ENCODE measurements around the gene SAMD4A.

The SAMD4A gene

DNA sequence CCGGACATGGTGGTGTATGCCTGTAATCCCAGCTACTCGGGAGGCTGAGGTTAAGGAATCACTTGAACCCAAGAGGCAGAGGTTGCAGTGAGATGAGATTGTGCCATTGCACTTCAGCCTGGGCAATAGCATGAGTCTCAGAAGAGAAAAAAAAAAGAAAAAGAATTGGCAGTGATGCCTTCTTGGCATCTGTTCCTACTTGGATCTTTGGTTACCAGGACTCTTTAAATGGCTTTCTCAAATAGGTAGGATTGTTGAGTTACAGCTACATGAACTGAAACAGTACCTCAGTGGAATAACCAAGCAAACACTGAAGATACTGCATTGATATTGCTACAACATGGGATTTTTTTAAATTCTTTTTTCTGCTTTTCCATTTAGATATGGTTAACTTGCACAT, 136.8 kb downstream of the SAMD4A start:
- no peak for DNase-seq (ENCODE audit: low read depth in 2 of 2)

DNA sequence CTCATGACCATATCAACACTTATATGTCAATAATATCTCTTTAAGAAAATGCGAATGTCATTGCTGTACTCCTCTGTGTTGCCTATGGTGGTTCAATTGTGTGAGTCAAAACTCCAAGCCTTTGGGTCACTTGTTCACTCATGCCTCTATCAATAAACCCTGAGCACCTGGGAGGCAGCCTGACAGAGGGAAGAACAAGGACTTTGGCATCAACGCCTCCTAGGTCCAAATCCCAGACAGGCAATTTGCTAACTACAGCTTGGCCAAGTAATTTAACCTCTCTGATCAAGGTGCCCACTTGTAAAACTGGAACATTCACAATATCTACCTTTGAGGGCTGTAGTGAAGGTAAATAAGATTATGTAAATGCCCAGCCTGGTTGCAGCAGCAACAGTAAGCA, 137.8 kb downstream of the SAMD4A start:
- DNase-seq (ENCODE audit: low read depth in 2 of 2) = no peak

DNA sequence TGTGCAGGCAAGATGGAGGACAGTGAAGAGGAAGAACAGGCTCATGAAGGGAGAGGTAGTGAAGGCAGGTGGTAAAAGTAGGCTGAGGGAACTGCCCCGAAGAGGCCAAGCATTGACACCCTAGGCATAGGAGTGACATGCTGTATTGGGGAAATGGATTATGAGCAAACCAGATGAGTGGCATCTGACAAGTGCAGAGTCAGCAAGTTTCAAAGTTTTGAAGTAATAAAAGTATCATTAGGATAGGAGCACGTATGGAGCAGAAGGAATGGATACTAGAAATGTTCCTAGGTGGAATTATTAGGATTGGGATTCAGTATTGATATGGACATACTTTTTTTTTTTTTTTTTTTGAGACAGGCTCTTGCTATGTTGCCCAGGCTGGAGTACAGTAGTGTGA, 139.8 kb downstream of the SAMD4A start:
- no peak for DNase-seq (ENCODE audit: low read depth in 2 of 2)

DNA sequence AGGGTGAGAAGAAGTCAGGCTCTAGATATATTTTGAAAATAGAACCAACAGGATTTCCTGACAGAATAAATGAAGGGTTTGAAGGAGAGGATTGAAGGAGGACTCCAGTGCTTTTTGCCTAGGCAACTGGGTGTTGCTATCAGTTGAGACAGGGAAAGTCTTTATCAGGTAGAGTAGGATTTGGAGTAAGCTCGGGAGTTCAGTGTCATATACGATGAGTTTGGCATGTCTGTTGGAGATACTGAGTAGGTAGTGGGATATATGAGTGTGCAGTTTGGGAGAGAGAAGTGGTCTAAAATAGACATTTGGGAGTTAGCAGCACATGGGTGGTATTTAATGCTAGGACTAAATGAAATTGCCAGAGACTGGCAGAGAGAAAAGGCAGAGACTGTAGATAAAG, 141.2 kb downstream of the SAMD4A start:
- DNase-seq (ENCODE audit: low read depth in 2 of 2) = no peak

DNA sequence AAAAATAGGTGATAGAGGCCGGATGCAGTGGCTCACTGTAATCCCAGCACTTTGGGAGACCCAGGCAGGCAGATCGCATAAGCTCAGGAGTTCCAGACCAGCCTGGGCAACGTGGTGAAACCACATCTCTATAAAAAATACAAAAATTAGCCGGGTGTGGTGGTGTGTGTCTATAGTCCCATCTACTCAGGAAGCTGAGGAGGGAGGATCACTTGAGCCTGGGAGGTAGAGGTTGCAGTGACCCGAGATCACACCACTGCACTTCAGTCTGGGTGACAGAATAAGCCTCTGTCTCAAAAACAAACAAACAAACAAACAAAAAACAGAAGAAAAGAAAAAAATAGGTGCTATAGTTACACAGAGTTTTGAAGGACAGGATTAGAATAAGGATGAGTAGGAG, 142.1 kb downstream of the SAMD4A start:
- no peak for DNase-seq (ENCODE audit: low read depth in 2 of 2)

DNA sequence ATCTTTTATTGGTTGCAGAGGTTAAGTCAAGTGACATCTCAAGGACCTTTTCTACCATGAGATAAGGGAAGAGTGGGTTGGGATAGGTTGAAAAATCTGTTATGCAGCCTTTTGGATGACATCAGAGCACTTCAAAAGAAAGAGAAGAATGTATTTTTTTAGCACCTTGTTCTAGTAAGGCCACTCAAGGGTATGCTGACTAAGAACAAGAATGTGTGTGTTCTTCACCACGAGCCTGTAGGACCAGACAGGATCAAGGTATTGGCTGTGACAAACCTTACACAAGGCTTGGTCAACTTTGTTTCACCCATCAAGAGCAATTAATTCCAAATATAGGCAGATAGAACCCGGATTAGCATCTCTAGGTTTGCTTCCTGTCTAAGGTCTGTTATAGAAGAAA, 142.5 kb downstream of the SAMD4A start:
- DNase-seq (ENCODE audit: low read depth in 2 of 2) = no peak

DNA sequence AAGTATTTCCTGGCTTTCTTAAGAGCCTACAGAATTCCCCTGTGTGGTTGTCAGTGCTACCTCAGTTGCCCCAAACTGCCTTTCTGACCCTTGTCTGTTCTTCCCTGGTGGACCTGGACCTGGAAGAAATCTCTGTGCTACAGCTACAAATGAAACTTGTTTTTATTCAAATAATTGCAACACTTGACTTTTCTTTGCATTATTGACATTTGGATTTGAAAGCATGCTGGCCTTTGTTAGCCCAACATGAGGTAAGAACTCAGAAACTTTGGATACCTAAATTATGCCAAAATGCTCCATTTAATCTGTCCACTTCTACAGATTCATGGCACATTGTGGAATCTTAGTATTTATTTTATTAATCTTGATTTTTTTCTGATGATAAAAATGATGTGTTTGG, 142.9 kb downstream of the SAMD4A start:
- no peak for DNase-seq (ENCODE audit: low read depth in 2 of 2)

DNA sequence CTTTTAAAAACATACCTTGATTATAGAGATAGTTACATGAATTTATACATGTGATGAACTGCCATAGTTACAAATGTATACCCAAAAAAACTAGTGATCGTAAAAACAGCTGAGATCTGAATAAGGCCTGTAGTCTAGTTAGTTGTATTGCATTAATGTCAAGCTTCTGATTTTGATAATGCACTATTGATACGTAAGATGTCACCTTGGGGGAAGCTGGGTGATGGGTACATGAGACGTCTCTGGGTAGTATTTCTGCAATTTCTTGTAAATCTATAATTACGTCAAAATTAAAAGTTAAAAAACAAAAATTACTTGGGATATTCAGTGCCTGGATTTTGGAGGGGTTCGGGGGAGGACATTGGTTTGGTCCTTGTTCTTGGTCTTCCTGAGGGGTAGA, 144.4 kb downstream of the SAMD4A start:
- no peak for DNase-seq (ENCODE audit: low read depth in 2 of 2)

DNA sequence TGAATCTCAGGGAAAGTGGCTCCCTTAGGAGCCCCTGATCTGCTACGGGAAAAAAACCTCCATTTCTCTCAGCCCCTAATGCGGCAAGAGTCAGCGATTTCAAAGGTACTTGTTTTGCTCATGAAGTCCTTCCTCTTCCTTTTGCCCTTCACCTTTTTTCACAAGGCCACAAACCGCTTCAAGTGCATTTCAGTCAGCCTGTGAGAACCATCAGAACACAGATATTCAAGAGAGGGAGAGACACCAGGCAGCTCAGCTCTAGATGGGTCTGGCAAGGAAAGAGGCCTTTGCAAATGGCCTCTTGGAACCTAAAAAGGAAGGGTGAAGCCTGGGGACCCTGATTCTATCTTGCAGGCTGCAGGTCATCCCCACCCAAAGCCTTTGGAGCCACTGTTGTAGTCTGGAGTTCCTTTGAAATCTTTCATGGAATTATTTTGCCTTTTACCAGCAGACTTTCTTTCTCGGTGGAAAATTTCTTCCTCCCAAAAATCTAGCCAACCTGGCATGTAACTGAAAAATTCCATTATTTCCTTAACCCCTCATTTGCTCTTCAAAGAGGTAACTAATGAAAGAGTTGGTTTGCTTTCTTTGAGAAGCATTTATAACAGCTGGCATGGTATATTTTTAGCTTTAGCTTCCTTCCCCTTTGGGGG, 145.0 kb downstream of the SAMD4A start:
- DNase-seq (ENCODE audit: low read depth in 2 of 2) = no peak

DNA sequence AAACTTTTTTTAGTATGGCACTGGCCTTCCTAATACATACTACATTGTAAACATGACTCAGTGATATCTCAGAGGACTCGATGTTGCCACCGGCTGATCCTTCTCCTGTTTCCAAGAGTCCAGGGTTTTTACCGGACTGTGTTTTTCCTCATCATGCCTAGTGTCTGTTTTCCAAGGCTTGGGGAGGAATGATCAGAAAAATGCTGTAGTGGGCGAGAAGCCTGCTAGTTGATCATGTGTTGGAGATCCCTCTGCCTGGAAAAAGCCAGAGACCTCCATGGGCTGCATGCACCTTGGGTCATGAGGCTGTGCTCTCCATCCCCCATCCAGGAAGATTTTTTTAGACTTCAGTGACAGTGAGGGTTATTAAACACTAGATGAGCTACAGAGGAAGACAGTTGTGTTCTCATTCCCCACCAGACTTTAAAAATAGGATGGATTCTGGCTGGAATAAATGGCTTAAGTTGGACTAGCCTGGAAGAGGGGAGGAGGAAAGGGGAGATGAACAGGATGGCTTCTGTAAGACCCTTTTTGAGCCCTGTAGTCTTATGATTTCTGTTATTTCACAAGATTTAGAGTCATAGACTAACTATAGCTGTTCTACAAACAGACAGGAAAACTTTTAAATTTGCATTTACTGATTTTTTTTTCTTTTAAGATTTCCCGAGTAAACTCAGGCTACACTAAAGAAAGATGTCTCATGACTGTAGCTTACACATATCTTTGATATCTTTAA, 145.7 kb downstream of the SAMD4A start:
- no peak for DNase-seq (ENCODE audit: low read depth in 2 of 2)

DNA sequence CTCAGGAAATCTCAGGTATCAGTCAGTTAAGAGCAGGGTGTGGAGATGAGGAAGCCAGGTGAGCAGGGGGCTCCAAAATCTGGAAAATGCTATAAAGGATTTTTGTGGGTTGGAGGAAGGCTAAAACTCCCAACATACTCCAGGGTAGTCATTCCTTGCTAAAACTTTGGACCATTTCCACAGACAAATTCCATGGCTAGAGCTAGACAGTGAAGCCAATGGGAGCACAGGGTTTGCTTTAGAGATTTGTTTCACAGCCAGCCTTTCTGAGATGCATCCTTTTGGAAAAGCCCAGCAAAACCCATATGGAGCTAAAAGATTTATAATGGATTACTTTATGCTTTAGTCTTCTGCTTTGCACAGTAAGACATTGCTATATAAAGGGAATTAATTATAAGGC, 146.5 kb downstream of the SAMD4A start:
- no peak for DNase-seq (ENCODE audit: low read depth in 2 of 2)

DNA sequence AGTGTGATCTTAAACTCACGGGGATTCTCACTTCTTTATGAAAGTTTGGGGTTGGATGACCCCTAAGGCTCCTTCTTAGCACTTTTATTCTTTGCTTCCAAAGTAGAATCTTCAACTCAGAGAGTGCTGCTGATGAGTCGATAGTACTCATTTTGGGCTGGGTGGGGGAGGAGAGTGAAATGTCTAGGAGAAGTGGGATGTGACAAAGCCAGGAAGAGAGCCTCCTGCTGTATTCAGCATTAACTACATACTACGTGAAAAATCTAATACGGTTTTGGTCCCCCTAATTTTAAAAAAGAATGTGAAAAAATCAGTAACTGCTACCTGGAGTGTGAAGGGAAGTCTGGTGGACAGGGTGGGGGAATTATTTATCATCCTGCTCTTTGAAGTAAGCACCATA, 148.3 kb downstream of the SAMD4A start:
- DNase-seq (ENCODE audit: low read depth in 2 of 2) = no peak

DNA sequence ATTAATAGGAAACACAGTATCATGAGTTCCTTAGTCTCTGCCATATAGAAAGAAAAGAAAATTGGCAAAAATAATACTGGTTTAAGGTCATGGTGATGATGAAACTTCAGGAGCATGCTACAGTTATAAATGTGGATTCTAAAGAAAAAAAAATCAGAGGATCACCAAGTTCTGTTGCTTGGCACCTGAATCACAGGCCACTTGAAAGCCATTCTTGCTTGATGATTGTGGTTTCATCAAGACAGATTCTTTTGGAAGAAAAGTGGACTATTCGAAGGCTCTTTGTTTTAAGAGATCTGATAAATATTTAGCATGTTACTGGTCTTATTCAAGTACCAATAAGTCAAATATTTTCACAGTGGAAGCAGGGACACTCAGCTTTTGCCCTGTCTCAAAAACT, 148.9 kb downstream of the SAMD4A start:
- no peak for DNase-seq (ENCODE audit: low read depth in 2 of 2)

DNA sequence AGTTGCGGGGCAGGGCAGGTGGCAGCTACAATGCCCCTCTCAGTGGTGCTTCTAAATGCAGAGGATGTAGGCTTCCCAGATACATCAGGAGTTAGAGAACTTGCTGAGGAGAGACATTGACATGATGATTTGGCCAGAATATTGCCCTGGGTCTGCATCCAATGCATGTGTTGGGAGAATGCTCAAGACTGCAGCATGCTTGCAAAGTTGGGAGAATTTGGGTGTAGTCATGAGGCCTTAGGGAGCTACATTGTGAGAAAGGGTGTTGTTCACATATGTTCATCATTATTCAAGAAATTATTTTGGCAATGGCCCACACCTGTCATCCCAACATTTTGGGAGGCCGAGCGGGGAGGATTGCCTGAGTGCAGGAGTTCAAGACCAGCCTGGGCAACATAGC, 149.9 kb downstream of the SAMD4A start:
- DNase-seq (ENCODE audit: low read depth in 2 of 2) = no peak

DNA sequence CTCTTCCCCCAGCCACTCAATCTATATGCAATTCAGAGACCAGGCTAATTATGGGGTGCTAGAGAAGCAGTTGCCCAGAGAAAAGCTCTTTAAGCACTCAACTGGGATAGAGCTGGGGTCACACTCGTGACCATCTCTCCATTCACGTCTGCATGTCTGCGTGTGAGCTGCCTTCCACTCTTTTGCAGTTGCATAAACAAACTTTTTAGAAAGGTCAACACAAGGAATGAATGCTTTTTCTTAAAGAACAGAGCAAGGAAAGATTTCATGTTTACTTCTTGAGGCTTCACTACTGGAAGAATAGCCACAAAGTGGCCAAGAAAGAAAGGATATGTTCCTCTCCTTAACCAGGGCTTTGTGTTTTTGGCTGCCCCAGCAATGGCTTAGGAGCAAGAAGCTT, 151.1 kb downstream of the SAMD4A start:
- no peak for DNase-seq (ENCODE audit: low read depth in 2 of 2)

DNA sequence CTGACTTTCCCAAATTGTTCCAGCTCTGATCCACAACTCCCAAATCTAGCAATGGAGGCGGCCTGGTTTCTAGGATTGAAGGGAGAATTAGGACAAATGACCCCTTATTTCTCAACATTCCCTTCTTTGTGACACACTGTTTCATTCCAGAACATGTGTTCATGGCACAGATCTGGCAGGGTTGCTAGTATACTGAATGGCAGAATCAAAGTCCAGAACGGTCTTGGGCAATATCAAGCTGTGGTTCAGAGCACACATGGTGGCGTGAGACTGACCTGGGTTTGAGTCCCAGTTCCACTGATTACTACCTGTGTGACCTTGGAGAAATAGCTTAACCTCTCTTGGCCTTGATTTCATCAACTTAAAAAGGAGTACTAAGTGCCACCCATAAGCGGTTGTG, 152.5 kb downstream of the SAMD4A start:
- DNase-seq (ENCODE audit: low read depth in 2 of 2) = no peak

DNA sequence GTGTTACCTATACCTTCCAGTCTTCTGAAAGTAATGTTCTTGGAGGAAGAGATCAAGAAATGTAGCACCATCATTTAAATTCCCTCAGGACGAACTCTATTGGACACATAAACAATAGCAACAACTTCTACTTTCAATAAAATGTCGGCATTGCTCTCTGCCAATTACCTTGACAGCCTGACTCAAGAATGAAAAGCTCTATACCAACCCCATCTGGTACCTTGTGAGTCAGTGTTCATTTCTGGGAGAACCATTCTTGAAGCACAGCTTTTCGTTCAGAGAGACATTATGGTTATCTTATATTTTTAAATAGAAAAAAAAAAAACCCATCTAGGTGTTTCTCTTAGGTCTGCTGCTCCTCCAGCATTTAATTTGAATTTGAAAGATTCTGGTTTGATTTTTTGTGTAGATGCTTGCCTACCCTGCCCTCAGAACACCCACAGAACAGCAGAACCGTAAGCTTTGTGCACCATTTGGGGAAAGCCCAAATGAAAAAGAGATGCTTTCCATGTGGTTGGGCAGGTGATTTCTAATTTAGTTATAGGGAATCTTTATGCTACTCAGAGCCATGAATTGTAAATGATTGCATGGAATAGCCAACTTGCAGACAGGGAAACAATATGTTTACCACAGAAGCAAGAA, 156.0 kb downstream of the SAMD4A start:
- no peak for DNase-seq (ENCODE audit: low read depth in 2 of 2)

DNA sequence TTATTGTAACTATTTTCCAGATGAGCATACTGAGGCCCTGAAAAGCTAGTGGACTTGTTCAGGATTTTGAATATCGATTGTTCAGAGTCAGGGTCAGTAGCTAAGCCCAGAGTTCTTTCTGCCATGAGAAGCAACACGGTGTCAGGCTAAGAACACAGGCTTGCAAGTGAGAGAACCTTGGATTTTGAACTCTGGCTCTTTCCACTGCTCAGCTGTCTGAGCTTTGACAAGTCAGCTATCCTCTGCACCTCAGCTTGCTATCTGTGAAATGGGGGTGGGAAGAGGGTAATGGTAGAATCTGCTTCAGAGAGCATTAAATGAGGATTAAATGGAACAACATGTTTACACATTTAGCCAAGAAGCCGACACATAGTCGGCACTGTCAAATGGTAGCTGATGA, 157.2 kb downstream of the SAMD4A start:
- DNase-seq (ENCODE audit: low read depth in 2 of 2) = no peak

DNA sequence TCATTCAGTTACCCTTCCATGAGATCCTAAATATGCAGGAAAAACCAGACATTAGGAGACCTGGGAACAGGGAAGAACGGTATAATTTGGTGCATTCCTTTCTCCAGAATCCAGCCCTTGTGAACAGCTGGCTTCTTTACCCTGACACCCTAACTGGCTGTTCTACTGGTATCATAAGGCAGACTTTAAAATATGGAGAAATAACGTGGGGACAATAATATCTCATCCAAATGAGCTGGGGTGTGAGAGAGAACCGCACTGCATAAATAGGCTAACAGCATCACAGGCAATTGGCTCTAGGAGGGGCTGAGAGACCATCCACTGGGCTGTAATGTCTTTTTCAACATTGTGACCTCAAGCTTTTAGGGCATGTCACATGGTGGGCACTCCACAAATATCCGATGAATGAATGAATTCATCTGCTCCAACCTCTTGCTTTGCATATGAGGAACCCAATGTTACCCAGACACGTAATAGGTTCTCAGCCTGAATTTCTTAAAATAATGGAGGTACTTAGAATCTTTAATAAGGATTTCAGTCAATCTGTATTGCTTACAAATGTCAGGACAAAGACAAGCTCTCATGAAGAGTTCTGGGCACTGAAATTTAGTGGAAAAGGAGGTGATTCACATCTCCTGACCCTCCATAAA, 157.9 kb downstream of the SAMD4A start:
- no peak for DNase-seq (ENCODE audit: low read depth in 2 of 2)

DNA sequence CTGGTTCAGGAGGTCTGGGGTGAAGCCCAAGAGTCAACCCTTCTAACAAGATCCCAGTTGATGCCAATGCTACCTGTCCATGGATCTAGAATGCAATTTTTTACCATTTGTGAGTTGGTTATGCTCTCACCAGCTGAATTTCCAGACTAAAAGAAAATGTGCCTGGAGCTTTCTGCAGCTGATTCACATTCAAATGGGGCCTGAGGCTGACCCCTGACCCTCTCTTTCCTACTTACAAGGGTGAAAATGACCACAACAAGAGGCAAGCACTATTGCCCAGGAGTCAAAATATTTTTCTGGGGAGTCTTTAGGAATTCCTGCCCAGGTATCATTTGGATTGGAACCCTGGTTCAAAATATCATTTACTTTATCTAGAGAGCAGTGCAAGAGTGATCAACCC, 159.1 kb downstream of the SAMD4A start:
- DNase-seq (ENCODE audit: low read depth in 2 of 2) = no peak

DNA sequence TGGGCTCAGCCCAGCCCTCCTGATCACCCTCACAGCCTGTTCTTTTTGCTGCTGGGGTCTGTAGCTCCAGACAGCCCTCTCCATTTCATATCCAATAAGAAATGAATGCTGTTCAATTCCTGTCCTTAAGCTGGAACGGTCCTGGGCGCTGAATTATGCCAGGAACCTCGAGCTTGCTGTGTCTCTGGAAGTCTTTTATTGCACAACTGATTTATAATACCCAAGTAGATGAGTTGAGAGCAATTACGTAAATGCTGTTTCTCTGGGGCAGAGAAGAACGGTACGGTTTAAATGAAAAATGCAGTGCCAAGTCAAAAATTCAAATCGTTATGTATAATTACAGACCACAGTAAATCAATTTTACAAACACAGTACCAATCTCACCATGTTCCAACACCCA, 161.0 kb downstream of the SAMD4A start:
- no peak for DNase-seq (ENCODE audit: low read depth in 2 of 2)

DNA sequence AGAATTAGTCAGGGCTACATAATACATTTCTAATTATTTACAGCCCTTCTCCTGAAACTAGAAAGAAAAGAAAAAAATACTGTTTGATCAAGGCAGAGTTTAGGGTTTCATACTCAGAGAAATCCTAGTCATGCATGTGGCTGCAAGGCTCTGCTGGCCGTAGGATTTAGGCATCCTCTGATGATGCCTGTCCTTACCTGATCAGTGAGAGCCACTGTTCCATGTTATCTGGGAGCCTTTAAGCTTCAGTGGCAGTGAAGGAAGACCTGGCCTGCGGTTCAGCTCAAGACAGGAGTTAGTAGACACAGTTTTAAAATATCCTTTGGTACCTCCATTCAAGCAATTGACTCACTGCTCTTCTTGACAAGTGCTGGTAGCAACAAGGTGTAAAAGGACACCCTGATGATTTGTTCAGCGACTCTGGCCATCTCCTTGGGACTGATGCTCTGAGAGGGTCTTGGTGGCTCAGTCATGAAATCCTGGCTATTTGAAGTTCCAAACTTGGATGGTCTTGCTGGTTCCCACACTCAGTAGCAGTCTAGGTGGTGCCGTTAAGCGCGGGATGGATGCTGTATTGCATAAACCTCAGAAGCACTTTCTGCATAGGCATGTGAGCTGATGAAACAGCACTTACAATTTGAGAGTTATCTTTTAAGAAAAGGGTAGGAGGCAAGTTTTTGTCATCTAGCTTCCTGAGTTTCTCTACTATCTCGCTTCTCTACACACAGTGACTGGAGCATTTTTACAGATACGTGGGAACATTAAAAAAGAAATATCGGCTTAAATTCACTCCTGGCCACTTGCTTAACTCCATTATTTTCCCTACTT, 162.0 kb downstream of the SAMD4A start:
- no peak for DNase-seq (ENCODE audit: low read depth in 2 of 2)
